Hippocampal formation (tissue), 2 donors: Measurements from ENCODE around the gene RC3H2.
"Not testable (repeated sequence)": the region's sequence is repeated elsewhere in the genome, so short reads cannot be mapped to it uniquely, and the experiment has no call there.

Source experiments
- DNase-seq, 2 donors: peaks; one replicate each; lab custom pipeline; 2025; lab: John Stamatoyannopoulos, UW

RC3H2 gene

GRCh38 chr9:122846371-122846940, 58.7 kb downstream of the RC3H2 start:
- no peak for DNase-seq

GRCh38 chr9:122845116-122845515, 60.0 kb downstream of the RC3H2 start:
- DNase-seq = no peak

DNA sequence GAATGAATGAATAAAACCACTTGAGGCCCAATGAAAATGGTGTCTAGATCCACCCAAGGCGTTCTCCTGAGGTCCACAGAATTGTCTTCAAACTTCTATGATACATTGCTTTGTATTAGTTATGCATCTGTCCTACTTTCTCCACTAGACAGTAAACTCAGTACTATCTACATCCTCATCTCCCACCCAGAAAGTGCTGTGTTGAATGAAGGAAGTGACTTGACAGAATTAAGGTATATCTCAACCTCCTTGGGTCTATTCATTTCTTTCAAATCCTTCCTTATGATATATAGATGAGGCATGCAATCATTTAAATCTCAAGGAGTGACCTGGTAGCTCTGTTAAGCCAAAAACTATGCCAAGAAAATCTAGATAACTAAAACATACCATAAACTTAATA, 61.0 kb downstream of the RC3H2 start:
- DNase-seq = no peak

DNA sequence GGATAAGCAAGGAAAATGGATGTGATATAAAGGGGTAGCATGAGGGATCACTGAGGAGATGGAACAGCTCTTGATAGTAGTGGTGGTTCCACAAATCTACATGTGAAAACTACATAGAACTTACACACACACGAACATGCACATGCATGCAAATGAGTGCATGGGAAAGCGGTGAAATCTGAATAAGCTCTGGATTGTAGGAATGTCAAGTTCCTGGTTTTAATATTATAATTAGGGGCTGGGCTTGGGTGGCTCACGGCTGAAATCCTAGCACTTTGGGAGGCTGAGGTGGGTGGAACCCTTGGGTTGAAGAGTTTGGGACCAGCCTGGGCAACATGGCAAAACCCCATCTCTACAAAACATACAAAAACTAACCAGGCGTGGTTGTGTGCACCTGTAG, 63.7 kb downstream of the RC3H2 start:
- no peak for DNase-seq

DNA sequence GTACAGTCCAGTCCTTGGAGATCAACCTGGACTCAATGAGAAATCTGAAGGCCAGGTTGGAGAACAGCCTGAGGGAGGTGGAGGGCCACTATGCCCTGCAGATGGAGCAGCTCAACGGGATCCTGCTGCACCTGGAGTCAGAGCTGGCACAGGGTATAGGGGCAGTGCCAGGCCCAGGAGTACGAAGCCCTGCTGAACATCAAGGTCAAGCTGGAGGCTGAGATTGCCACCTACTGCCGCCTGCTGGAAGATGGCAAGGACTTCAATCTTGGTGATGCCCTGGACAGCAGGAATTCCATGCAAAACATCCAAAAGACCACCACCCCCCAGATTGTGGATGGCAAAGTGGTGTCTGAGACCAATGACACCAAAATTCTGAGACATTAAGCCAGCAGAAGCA, 66.7 kb downstream of the RC3H2 start:
- DNase-seq = not testable (repeated sequence)

- no peak for DNase-seq
These were observed 67.8 kb downstream of the RC3H2 start for GRCh38 chr9:122837266-122837850.

GRCh38 chr9:122835313-122835731, 69.8 kb downstream of the RC3H2 start:
- no peak for DNase-seq

GRCh38 chr9:122832194-122832593, 73.0 kb downstream of the RC3H2 start:
- DNase-seq = no peak

DNA sequence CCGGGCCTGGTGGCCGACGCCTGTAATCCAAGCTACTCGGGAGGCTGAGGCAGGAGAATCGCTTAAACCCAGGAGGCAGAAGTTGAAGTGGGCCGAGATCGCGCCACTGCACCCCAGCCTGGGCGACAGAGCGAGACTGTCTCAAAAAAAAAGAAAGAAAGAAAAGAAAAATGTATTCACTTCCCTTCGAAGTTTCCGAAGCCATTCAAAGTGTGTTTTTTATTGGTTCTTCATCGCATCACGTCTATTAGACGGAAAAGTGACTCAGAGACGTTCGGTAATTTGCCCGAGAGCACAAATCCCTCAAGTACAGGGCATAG, 76.2 kb downstream of the RC3H2 start:
- DNase-seq = not testable (repeated sequence)

DNA sequence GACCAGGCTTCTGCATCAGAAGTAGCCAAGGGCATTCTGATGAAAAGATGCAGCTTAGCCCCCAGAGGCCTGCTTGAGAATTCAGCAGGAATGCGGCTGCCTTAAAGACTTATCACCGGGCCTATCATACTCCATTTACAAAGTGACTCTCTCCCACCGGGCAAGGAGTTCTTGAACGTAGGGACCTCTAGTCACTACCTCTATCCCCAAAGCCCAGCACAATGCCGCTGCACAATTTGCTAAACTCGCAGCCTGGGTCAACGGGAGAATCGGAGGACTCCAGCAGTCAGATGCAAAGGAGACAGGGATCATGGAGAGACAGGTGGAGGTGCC, 77.4 kb downstream of the RC3H2 start:
- DNase-seq = no peak

DNA sequence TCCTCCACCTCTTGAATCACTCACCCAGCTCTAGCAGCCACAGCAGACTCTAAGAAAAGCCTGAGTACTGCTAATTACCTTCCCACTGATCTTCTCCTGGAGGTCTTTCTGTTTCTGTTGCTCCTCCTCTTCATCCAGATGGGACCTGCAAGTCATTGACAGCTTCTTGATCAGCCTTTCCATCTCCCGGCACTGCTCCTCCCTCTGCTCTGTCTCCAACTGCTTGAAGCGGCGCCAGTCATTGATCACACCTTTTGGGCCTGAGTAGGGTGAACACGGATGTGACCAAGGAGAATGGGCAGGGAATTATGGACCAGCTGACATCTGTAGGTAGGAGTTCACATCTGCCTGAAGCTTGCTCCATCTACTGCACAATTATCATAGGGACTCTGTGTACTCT, 82.2 kb downstream of the RC3H2 start:
- no peak for DNase-seq

GRCh38 chr9:122822056-122822455, 83.1 kb downstream of the RC3H2 start:
- no peak for DNase-seq

GRCh38 chr9:122821278-122821943, 83.7 kb downstream of the RC3H2 start:
- no peak for DNase-seq

GRCh38 chr9:122820490-122820845, 84.7 kb downstream of the RC3H2 start:
- no peak for DNase-seq

DNA sequence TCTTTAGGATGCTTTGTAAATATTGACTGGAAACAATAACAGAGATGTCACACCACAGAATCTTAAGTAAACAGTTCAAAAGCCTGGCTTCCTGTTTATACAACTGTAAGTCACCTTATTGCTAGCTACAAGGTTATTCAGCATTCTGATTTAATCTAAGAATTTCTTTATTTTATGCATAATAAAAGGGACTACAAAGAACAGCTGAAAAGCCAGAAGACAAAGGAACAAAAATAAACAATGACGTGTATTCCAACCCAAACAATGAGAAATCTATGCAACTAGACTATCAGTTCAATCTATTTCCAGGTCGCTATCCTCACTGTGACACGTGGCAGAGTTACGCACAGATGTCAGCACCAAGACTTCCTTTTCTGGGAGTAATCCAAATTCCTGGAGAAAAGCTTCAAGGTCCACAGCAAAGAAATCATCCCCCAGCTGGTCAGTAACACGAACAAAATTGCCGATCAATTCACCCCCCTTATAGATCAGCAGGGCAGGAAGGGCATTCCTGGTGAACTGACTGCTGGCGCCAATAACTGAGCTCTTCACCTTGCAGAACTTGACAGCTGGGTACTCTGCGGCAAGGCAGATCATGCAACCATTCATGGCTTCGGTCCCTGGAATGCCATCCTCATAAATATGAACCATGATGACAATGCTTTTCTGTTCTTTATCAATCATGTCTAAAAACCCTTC, 85.2 kb downstream of the RC3H2 start:
- DNase-seq = no peak

- no peak for DNase-seq
These were observed 85.8 kb downstream of the RC3H2 start for GRCh38 chr9:122819326-122819725.

DNA sequence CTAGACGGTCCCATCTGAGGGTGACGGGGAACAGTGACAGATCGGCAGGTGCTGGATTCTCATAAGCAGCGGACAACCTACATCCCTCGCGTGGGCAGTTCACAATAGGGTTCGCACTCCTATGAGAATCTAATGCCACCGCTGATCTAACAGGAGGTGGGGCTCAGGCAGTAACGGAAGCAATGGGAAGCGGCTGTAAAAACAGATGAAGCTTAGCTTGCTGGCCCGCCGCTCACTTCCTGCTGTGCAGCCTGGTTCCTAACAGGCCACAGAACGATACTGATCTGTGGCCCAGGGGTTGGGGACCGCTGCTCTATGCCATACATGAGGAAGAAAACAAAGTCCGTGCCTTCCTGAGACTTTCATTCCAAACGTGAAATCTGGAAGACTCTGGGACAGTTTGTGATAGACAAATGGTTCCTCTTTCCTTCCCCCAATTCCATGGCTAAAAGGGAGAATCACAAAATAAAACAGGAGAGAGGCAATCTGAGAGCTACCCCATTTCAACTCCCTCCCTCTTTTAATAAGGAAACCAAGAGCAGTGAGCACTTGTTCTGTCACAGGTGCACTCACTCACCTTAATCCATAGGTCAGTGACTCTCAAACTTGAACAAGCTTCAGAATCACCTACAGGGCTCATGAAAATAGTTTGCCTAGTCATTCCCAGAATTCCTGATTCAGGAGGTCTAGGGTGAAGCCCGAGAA, 88.8 kb downstream of the RC3H2 start:
- DNase-seq = no peak

DNA sequence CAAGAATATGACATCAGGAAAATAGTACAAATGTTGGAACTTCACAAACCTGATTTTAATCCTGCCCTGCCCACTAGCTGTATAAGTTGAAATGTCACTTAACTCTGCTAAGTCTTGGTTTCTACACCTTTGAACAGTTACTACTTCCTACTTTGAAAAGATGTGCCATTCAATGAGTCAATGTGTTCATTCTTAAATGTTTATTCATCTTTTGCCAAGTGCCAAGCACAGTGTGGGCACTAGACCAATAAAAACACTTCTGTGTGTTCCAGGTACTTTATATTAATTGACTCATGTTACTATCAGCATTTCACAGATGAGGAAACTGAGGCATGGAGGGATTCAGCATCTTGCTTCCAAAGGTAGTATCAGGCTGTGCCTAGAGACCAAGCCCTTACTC, 89.6 kb downstream of the RC3H2 start:
- no peak for DNase-seq

DNA sequence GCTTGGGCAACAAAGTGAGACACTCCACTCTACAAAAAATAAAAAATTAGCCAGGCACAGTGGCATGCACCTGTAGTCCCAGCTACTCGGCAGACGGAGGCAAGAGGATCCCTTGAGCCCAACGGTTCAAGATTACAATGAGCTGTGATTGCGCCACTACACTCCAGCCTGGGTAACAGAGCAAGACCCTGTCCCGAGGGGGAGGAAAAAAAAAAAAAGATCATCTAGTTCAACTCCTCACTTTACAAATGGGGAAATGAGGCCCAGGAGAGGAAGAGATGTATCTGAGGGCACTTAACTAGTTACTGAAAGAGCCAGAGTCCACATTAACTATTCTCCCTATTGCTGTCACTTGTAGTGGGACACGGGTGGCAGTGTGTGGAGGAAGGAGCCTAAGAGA, 90.6 kb downstream of the RC3H2 start:
- no peak for DNase-seq

- DNase-seq = no peak
These were observed 92.4 kb downstream of the RC3H2 start for GRCh38 chr9:122812736-122813135.

DNA sequence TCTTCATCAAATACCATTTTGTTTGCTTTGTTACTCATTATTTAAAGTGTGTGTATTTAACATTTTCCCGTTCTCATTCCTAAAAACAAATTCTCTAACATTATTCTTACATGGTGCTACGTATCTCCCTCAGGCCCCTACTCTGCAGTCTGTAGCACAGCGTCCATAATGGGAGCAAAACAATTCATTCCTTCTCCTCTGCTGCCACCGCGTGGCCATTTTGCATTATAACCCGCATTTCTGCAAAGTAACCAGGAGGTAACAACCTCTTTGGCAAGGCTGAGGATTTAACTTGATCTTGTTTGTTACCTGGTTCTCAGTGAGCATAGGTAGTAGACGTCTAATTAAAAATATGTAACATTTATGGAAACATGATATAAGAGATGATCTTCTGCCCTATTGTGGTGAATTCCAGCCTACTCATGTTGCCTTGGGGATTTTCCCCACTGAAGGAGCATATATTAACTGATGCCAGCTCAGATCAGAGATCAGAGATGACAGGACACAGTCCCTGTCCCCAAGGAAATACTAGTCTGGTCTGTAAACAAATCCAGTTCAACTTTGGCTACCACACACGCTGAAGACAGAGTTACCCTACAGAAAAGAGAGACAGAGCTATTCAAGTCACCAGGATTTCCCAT, 94.7 kb downstream of the RC3H2 start:
- peak; percentile 54 to 76 for DNase-seq

- DNase-seq = not testable (repeated sequence)
These were observed 95.9 kb downstream of the RC3H2 start for GRCh38 chr9:122809261-122809660.
